Type B pancreatic cell (in vitro differentiated cells): ENCODE data around the gene INIP. TPM values are rescaled to one million over a fixed set of nuclear protein-coding genes. Genes with fewer than 3 reads are reported as not detected.
"Not testable (repeated sequence)": the region's sequence is repeated elsewhere in the genome, so short reads cannot be mapped to it uniquely, and the experiment has no call there.

Source experiments
- DNase-seq: peaks from one replicate; pipeline ENCODE4 v3.0.0; 2021; ENCODE audit warnings: mixed read lengths; ENCODE audit not compliant: unreplicated experiment; ENCODE audit errors: extremely low spot score
- H3K27ac Mint-ChIP-seq: 2 replicates; pipeline ENCODE4 v1.8.0; 2021; ENCODE audit warnings: mild to moderate bottlenecking, mixed read lengths
- H3K27me3 Mint-ChIP-seq: 2 replicates; pipeline ENCODE4 v1.8.0; 2021; ENCODE audit warnings: mixed read lengths
- H3K36me3 Mint-ChIP-seq: 2 replicates; pipeline ENCODE4 v1.8.0; 2021; ENCODE audit warnings: mixed read lengths
- H3K4me1 Mint-ChIP-seq: one replicate; pipeline ENCODE4 v1.8.0; 2021; ENCODE audit warnings: mixed read lengths; ENCODE audit not compliant: unreplicated experiment
- H3K4me3 Mint-ChIP-seq: 2 replicates; pipeline ENCODE4 v1.8.0; 2021; ENCODE audit warnings: mild to moderate bottlenecking, mixed read lengths
- H3K9me3 Mint-ChIP-seq: 2 replicates; pipeline ENCODE4 v1.8.0; 2021; ENCODE audit warnings: mixed read lengths
- CTCF ChIP-seq: fragments of 200-600 bp; sonication (generic); conservative IDR thresholded peaks from 2 replicates; pipeline ENCODE4 v1.5.0; 2021; ENCODE audit warnings: antibody characterized with exemption, mild to moderate bottlenecking
- total RNA-seq: library from RNA; stranded (reverse); gene quantifications from 2 replicates; pipeline ENCODE4 v1.2.1, GENCODE V29; 2021; ENCODE audit warnings: low replicate concordance

INIP gene
- total RNA-seq, 1 donor from 2014 or later: 34.5 TPM

- H3K27me3 Mint-ChIP-seq: no peaks in the 10 kb centered on the region
- H3K9me3 Mint-ChIP-seq: no peaks in the 10 kb centered on the region
- no peak for DNase-seq
- H3K4me3 Mint-ChIP-seq: no peak overlapping the region
- no peak overlapping the region for H3K27ac Mint-ChIP-seq
- H3K4me1 Mint-ChIP-seq: no peaks in the 10 kb centered on the region
- TF ChIP-seq CTCF: no peak
- H3K36me3 Mint-ChIP-seq: no peaks in the 10 kb centered on the region
These were observed 17.0 kb upstream of the INIP start for GRCh38 chr9:112734892-112735291.

GRCh38 chr9:112731971-112732370 is 14.1 kb upstream of the INIP start:
- no peaks in the 10 kb centered on the region for H3K9me3 Mint-ChIP-seq
- no peak overlapping the region for H3K4me3 Mint-ChIP-seq
- no peak for TF ChIP-seq CTCF
- no peaks in the 10 kb centered on the region for H3K4me1 Mint-ChIP-seq
- no peaks in the 10 kb centered on the region for H3K36me3 Mint-ChIP-seq
- no peaks in the 10 kb centered on the region for H3K27me3 Mint-ChIP-seq
- no peak for DNase-seq
- H3K27ac Mint-ChIP-seq: no peak overlapping the region

DNA sequence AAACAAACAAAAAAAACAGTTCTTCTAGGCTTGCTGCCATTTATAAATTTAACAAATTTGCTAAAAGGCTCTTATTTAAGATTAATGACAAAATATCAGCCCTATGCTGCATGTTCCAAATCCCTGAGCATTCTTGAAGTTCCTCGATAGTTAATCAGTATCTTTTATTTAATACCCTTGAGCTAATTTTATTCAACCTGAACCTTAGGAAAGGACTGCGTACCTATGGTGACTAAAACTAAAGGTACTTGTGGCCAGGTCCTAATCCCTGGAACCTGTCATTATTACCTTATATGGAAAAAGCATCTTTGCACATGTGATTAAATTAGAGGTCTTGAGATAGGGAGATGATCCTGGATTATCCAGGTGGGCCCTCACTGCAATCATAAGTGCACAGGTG is 10.5 kb upstream of the INIP start:
- DNase-seq: no peak
- Mint-ChIP-seq H3K27me3 (no peaks in the 10 kb centered on the region), H3K36me3 (no peaks in the 10 kb centered on the region), H3K4me3 (no peak overlapping the region), H3K4me1 (no peaks in the 10 kb centered on the region), H3K9me3 (no peaks in the 10 kb centered on the region), H3K27ac (no peak overlapping the region)
- no peak for TF ChIP-seq CTCF

DNA sequence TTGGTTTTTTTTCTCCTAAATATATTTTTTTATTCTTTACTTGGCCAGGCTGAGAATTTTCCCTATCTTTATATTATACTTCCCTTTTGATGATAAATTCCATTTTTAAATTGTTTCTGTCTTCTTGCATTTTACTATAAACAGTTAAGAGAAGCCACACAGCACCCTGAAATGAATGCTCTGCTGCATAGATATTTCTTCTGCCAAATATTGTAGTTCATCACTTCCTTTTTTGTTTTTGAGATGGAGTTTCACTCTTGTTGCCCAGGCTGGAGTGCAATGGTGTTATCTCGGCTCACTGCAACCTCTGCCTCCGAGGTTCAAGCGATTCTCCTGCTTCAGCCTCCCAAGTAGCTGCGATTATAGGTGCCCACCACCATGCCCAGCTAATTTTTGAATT is 8.5 kb upstream of the INIP start:
- H3K27ac Mint-ChIP-seq: no peak overlapping the region
- no peak for DNase-seq
- no peak for TF ChIP-seq CTCF
- no peaks in the 10 kb centered on the region for H3K4me1 Mint-ChIP-seq
- no peaks in the 10 kb centered on the region for H3K27me3 Mint-ChIP-seq
- H3K4me3 Mint-ChIP-seq: no peak overlapping the region
- H3K9me3 Mint-ChIP-seq: no peaks in the 10 kb centered on the region
- no peaks in the 10 kb centered on the region for H3K36me3 Mint-ChIP-seq

- Mint-ChIP-seq H3K27me3 (no peaks in the 10 kb centered on the region), H3K27ac (no peak overlapping the region), H3K36me3 (no peaks in the 10 kb centered on the region), H3K9me3 (no peaks in the 10 kb centered on the region), H3K4me1 (no peaks in the 10 kb centered on the region), H3K4me3 (no peak overlapping the region)
- no peak for DNase-seq
- TF ChIP-seq CTCF: no peak
These were observed 8.0 kb upstream of the INIP start for GRCh38 chr9:112725961-112726360.

- not testable (repeated sequence) for H3K4me3 Mint-ChIP-seq, H3K4me1 Mint-ChIP-seq, H3K27me3 Mint-ChIP-seq, H3K9me3 Mint-ChIP-seq, H3K36me3 Mint-ChIP-seq, DNase-seq, H3K27ac Mint-ChIP-seq
These were observed 4.8 kb upstream of the INIP start for GRCh38 chr9:112722749-112723148.
